Liver (tissue), 9 donors: ENCODE measurements around the gene KCNA10. TPM values are rescaled to one million over a fixed set of nuclear protein-coding genes. Genes with fewer than 3 reads are reported as not detected.

Source experiments
- DNase-seq: peaks from one replicate; pipeline ENCODE4 v3.0.0-alpha.2; 2017; ENCODE audit warnings: low spot score
- H3K27ac ChIP-seq, 2 donors: one replicate each; pipeline ENCODE4 v1.7.0; 2013; ENCODE audit warnings: inconsistent platforms in 2 of 2, low read length in 2 of 2, control low read depth in 1 of 2, low read depth in 1 of 2, mild to moderate bottlenecking in 1 of 2
- H3K27me3 ChIP-seq, 4 donors: one replicate each; pipeline versions ENCODE4 v1.6.1 to v1.7.0; 2013; ENCODE audit warnings: low read length in 3 of 4, inconsistent platforms in 1 of 4, mild to moderate bottlenecking in 1 of 4, moderate library complexity in 1 of 4; ENCODE audit not compliant: control insufficient read depth in 4 of 4, insufficient read depth in 4 of 4
- H3K36me3 ChIP-seq, 4 donors: one replicate each; pipeline versions ENCODE4 v1.6.1 to v1.7.0; 2013; ENCODE audit warnings: low read length in 3 of 4, mild to moderate bottlenecking in 3 of 4, low read depth in 1 of 4, moderate library complexity in 1 of 4; ENCODE audit not compliant: control insufficient read depth in 4 of 4, insufficient read depth in 3 of 4
- H3K4me1 ChIP-seq, 4 donors: one replicate each; pipeline versions ENCODE4 v1.6.1 to v1.7.0; 2013; ENCODE audit warnings: low read length in 3 of 4, mild to moderate bottlenecking in 3 of 4, moderate library complexity in 1 of 4; ENCODE audit not compliant: control insufficient read depth in 4 of 4, insufficient read depth in 4 of 4
- H3K4me3 ChIP-seq, 3 donors: one replicate each; pipeline versions ENCODE4 v1.6.1 to v1.7.0; 2013; ENCODE audit warnings: low read length in 3 of 3, control low read depth in 1 of 3, low read depth in 1 of 3, mild to moderate bottlenecking in 1 of 3
- H3K9ac ChIP-seq, 2 donors: one replicate each; pipeline ENCODE4 v1.7.0; 2013; ENCODE audit warnings: low read length in 2 of 2, mild to moderate bottlenecking in 2 of 2, moderate library complexity in 2 of 2, control low read depth in 1 of 2, low read depth in 1 of 2
- H3K9me3 ChIP-seq, 4 donors: one replicate each; pipeline versions ENCODE4 v1.6.1 to v1.7.0; 2013; ENCODE audit warnings: low read length in 3 of 4; ENCODE audit not compliant: control insufficient read depth in 4 of 4
- ATF3 ChIP-seq: IDR thresholded peaks from 2 replicates; pipeline ENCODE4 v1.6.1; 2016; ENCODE audit warnings: antibody characterized with exemption
- EGR1 ChIP-seq, 2 donors: IDR thresholded peaks; 2 replicates each; pipeline ENCODE4 v1.6.1; 2016 to 2018; ENCODE audit warnings: antibody characterized with exemption in 2 of 2, low read depth in 2 of 2
- FOXA1 ChIP-seq: IDR thresholded peaks from 2 replicates; pipeline ENCODE4 v1.6.1; 2016; ENCODE audit warnings: antibody characterized with exemption
- FOXA2 ChIP-seq: IDR thresholded peaks from 2 replicates; pipeline ENCODE4 v1.6.1; 2016; ENCODE audit warnings: antibody characterized with exemption
- GABPA ChIP-seq, 2 donors: IDR thresholded peaks in 1 of 2; conservative IDR thresholded peaks in 1 of 2; 2 replicates each; pipeline ENCODE4 v1.6.1; 2016; ENCODE audit warnings: antibody characterized with exemption in 2 of 2, mild to moderate bottlenecking in 1 of 2, moderate library complexity in 1 of 2
- HNF4A ChIP-seq, 2 donors: conservative IDR thresholded peaks; 2 replicates each; pipeline ENCODE4 v1.6.1; 2016; ENCODE audit warnings: antibody characterized with exemption in 2 of 2, mild to moderate bottlenecking in 2 of 2
- HNF4G ChIP-seq: IDR thresholded peaks from 2 replicates; pipeline ENCODE4 v1.6.1; 2016; ENCODE audit warnings: antibody characterized with exemption
- JUND ChIP-seq, 2 donors: IDR thresholded peaks; 2 replicates each; pipeline ENCODE4 v1.6.1; 2016; ENCODE audit warnings: antibody characterized with exemption in 2 of 2
- MAX ChIP-seq: IDR thresholded peaks from 2 replicates; pipeline ENCODE4 v1.6.1; 2016; ENCODE audit warnings: antibody characterized with exemption
- NR2F2 ChIP-seq: IDR thresholded peaks from 2 replicates; pipeline ENCODE4 v1.6.1; 2016; ENCODE audit warnings: antibody characterized with exemption
- RAD21 ChIP-seq, 2 donors: IDR thresholded peaks; 2 replicates each; pipeline ENCODE4 v1.6.1; 2016; ENCODE audit warnings: antibody characterized with exemption in 2 of 2, mild to moderate bottlenecking in 2 of 2
- RXRA ChIP-seq, 2 donors: IDR thresholded peaks; 2 replicates each; pipeline ENCODE4 v1.6.1; 2017 to 2018; ENCODE audit warnings: antibody characterized with exemption in 2 of 2, mild to moderate bottlenecking in 1 of 2
- SP1 ChIP-seq: IDR thresholded peaks from 2 replicates; pipeline ENCODE4 v1.6.1; 2018; ENCODE audit warnings: antibody characterized with exemption, mild to moderate bottlenecking
- TAF1 ChIP-seq: conservative IDR thresholded peaks from 2 replicates; pipeline ENCODE4 v1.6.1; 2016; ENCODE audit warnings: antibody characterized with exemption, mild to moderate bottlenecking
- YY1 ChIP-seq: IDR thresholded peaks from 2 replicates; pipeline ENCODE4 v1.6.1; 2016; ENCODE audit warnings: antibody characterized with exemption, mild to moderate bottlenecking
- ZBTB33 ChIP-seq: IDR thresholded peaks from 2 replicates; pipeline ENCODE4 v1.6.1; 2016; ENCODE audit warnings: antibody characterized with exemption
- WGBS: extraction: QIAGEN DNeasy Blood & Tissue Kit; methylation state at CpG from one replicate; pipeline ENCODE4 v1.1.7; 2013; 5-methylcytosine and 5-hydroxymethylcytosine counted together
- polyA plus RNA-seq, 2 donors: library from polyadenylated mRNA; stranded (reverse) in 1 of 2; unstranded in 1 of 2; fragments of 200-250 nt in 1 of 2; fragments of >200 nt in 1 of 2; fragmentation: Nextera tagmentation in 1 of 2; extraction: Ambion mirVana in 1 of 2; gene quantifications; one replicate each; pipeline versions ENCODE4 v1.2.1 to v1.2.3, GENCODE V29; 2013 to 2015
- total RNA-seq, 2 donors: library from RNA; depleted of rRNA; stranded (reverse); fragments of >200 nt; gene quantifications; one replicate each; pipeline ENCODE4 v1.2.3, GENCODE V29; 2014
- TF ChIP-seq, protein P1 (sequence below): fragments of 150-350 bp; IDR thresholded peaks from 2 replicates; pipeline ENCODE4 v1.5.1; 2017; ENCODE audit warnings: improper control_type of control experiment, low read depth, low read length; ENCODE audit not compliant: missing input control
- TF ChIP-seq, protein P2 (sequence below): IDR thresholded peaks from 2 replicates; pipeline ENCODE4 v1.6.1; 2016; ENCODE audit warnings: antibody characterized with exemption, mild to moderate bottlenecking
- donor health status: healthy.
- donor health status: healthy.
- donor health status: healthy.
- donor health status: healthy.
- donor health status: healthy.

KCNA10 gene
- total and polyA plus RNA-seq, 4 donors: not detected

DNA sequence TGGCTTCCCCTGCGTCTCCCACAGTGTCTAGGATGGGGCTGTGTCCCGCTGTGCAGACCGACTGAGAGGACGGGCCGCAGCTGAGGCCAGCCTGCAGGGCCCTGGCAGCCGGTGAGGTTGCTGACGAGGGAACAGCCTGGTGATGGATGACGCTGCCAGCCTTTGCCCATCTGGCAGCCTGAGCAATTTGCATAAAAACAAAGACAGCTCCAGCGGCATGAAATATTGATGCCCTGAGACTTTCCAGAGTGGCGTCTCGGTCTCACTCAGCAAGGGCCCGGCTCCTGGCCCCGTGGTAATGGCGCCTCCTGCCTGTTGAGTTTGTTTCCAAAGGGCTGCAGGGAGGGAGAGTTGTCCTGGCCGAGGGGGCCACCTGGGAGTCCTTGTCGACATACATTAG is 19.1 kb upstream of the KCNA10 start:
- no peak for DNase-seq
- TF ChIP-seq YY1 (no peak), EGR1 (IDR thresholded peaks at IDR 0.05; ENCODE audit: low read depth in 2 of 2) (no peak), GABPA (IDR thresholded peaks at IDR 0.05 in 1 of 2, conservative IDR thresholded peaks at IDR 0.05 in 1 of 2) (no peak), FOXA1 (no peak), TAF1 (no peak), SP1 (no peak), JUND (IDR thresholded peaks at IDR 0.05) (no peak), RXRA (IDR thresholded peaks at IDR 0.05) (no peak), RAD21 (IDR thresholded peaks at IDR 0.05) (no peak), HNF4G (no peak), FOXA2 (no peak), HNF4A (conservative IDR thresholded peaks at IDR 0.05) (no peak), MAX (no peak), NR2F2 (no peak), ATF3 (no peak), ZBTB33 (no peak)
- TF ChIP-seq, protein P1, sequence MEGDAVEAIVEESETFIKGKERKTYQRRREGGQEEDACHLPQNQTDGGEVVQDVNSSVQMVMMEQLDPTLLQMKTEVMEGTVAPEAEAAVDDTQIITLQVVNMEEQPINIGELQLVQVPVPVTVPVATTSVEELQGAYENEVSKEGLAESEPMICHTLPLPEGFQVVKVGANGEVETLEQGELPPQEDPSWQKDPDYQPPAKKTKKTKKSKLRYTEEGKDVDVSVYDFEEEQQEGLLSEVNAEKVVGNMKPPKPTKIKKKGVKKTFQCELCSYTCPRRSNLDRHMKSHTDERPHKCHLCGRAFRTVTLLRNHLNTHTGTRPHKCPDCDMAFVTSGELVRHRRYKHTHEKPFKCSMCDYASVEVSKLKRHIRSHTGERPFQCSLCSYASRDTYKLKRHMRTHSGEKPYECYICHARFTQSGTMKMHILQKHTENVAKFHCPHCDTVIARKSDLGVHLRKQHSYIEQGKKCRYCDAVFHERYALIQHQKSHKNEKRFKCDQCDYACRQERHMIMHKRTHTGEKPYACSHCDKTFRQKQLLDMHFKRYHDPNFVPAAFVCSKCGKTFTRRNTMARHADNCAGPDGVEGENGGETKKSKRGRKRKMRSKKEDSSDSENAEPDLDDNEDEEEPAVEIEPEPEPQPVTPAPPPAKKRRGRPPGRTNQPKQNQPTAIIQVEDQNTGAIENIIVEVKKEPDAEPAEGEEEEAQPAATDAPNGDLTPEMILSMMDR: no peak
- TF ChIP-seq, protein P2, sequence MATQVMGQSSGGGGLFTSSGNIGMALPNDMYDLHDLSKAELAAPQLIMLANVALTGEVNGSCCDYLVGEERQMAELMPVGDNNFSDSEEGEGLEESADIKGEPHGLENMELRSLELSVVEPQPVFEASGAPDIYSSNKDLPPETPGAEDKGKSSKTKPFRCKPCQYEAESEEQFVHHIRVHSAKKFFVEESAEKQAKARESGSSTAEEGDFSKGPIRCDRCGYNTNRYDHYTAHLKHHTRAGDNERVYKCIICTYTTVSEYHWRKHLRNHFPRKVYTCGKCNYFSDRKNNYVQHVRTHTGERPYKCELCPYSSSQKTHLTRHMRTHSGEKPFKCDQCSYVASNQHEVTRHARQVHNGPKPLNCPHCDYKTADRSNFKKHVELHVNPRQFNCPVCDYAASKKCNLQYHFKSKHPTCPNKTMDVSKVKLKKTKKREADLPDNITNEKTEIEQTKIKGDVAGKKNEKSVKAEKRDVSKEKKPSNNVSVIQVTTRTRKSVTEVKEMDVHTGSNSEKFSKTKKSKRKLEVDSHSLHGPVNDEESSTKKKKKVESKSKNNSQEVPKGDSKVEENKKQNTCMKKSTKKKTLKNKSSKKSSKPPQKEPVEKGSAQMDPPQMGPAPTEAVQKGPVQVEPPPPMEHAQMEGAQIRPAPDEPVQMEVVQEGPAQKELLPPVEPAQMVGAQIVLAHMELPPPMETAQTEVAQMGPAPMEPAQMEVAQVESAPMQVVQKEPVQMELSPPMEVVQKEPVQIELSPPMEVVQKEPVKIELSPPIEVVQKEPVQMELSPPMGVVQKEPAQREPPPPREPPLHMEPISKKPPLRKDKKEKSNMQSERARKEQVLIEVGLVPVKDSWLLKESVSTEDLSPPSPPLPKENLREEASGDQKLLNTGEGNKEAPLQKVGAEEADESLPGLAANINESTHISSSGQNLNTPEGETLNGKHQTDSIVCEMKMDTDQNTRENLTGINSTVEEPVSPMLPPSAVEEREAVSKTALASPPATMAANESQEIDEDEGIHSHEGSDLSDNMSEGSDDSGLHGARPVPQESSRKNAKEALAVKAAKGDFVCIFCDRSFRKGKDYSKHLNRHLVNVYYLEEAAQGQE: no peak
- no peaks in the 10 kb centered on the region for H3K4me1 ChIP-seq
- H3K27ac ChIP-seq: no peak overlapping the region
- no peak overlapping the region for H3K4me3 ChIP-seq
- no peaks in the 10 kb centered on the region for H3K27me3 ChIP-seq
- no peaks in the 10 kb centered on the region for H3K36me3 ChIP-seq
- H3K9ac ChIP-seq: no peak overlapping the region
- 71% methylated on average over 16 of the region's 16 CpGs for WGBS
- no peaks in the 10 kb centered on the region for H3K9me3 ChIP-seq
